Activated naive CD8-positive, alpha-beta T cell treated with anti-CD3 and anti-CD28 coated beads, Interleukin-2, amount 50 U/mL, for 24 hours (primary cell): ENCODE data around the gene SYNE2.
A peak's percentile ranks its signal among the peaks of the same experiment; 100 is the strongest.

Source experiments
- ATAC-seq: fragments of 150-1000 bp; cut with Tn5 transposase; one replicate; pipeline ENCODE4 v1.10.0; 2021
- DNase-seq: peaks from one replicate; pipeline ENCODE4 v3.0.0; 2021
- H3K27ac Mint-ChIP-seq: one replicate; pipeline ENCODE4 v1.8.0; 2021; ENCODE audit warnings: mild to moderate bottlenecking, mixed read lengths
- H3K27me3 Mint-ChIP-seq: one replicate; pipeline ENCODE4 v1.8.0; 2021; ENCODE audit warnings: mixed read lengths
- H3K36me3 Mint-ChIP-seq: one replicate; pipeline ENCODE4 v1.8.0; 2021; ENCODE audit warnings: low read depth, mixed read lengths
- H3K4me1 Mint-ChIP-seq: one replicate; pipeline ENCODE4 v1.8.0; 2021; ENCODE audit warnings: mixed read lengths
- H3K4me3 Mint-ChIP-seq: one replicate; pipeline ENCODE4 v1.8.0; 2021; ENCODE audit warnings: mild to moderate bottlenecking, moderate library complexity, mixed read lengths
- H3K9me3 Mint-ChIP-seq: one replicate; pipeline ENCODE4 v1.8.0; 2021; ENCODE audit warnings: mixed read lengths

The SYNE2 gene

GRCh38 chr14:64221391-64222003 is 368.7 kb downstream of the SYNE2 start:
- Mint-ChIP-seq H3K9me3 (no peaks in the 10 kb centered on the region), H3K27ac (peak overlapping the region; percentile 22), H3K4me1 (peaks cover 7% of the 10 kb centered on the region), H3K4me3 (no peak overlapping the region), H3K27me3 (no peaks in the 10 kb centered on the region), H3K36me3 (peaks cover 17% of the 10 kb centered on the region)
- ATAC-seq = no peak
- DNase-seq = no peak

DNA sequence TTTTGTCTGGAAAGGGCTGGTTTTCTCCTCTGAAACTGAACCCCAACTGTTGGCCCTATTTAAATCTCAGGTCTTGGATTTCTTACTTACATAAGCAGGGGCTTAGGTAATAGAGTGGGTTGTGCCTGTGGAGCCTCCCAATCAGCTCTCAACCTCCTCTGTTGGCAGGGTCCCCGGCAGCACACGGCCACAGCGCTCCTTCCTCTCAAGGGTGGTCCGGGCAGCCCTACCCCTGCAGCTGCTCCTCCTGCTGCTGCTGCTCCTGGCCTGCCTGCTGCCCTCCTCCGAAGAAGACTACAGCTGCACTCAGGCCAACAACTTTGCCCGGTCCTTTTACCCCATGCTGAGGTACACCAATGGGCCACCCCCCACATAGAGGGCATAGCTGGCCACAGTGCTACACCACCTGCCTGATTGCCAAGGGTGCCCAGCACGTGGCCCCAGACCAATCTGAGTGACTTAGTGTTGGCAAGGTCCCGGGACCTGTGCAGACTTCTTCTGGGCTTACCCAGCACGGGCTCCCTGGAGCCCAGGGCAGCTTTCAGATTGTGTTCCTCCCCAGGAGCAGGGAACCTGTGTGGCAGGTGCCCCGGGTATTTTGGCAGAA is 372.4 kb downstream of the SYNE2 start:
- Mint-ChIP-seq H3K4me1 (peaks cover 7% of the 10 kb centered on the region), H3K27me3 (no peaks in the 10 kb centered on the region), H3K9me3 (no peaks in the 10 kb centered on the region), H3K4me3 (no peak overlapping the region), H3K36me3 (peaks cover 10% of the 10 kb centered on the region), H3K27ac (no peak overlapping the region)
- DNase-seq (no peak), ATAC-seq (no peak)

DNA sequence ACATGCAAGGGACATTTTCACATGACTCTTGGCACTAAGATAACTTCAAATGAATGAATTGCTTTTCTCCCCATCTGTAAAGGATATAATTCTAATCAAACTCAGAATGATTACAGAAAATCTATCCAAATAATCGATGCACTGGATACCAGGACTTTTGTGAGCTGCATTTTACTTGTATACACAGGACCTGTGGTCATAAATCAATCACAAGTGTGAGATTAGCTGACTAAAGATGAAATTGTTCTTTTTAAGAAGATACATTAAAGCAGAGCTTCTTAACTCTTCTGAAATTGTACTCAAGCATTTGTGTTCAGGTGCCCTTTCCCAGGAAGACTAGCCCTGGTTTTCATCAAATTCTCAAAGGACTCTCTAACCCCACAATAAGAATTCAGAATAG is 375.1 kb downstream of the SYNE2 start:
- H3K36me3 Mint-ChIP-seq = peaks cover 10% of the 10 kb centered on the region
- ATAC-seq = no peak
- no peak overlapping the region for H3K27ac Mint-ChIP-seq
- no peak for DNase-seq
- H3K9me3 Mint-ChIP-seq = no peaks in the 10 kb centered on the region
- H3K27me3 Mint-ChIP-seq = no peaks in the 10 kb centered on the region
- H3K4me3 Mint-ChIP-seq = no peak overlapping the region
- H3K4me1 Mint-ChIP-seq = peaks cover 17% of the 10 kb centered on the region

DNA sequence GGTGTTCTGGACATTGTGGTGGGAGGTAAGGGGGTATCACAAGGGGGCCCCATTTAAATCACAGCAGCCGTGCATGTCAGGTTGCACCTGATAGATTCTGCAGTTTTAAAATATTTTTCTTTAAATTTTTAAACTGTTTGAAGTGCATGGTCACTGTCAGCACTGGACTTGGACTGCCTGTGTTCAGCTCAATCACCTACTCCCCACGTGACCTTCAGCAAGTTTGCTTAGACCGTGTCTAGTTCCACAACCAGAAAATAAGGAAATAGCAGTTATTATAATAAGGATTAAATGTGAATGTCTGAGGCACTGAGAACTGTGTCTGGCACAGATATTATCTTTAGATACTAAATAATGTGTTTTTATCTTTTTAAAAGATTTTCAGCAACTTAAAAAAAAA is 376.7 kb downstream of the SYNE2 start:
- Mint-ChIP-seq H3K4me1 (peaks cover 33% of the 10 kb centered on the region), H3K27ac (no peak overlapping the region), H3K4me3 (no peak overlapping the region), H3K9me3 (no peaks in the 10 kb centered on the region), H3K36me3 (peaks cover 12% of the 10 kb centered on the region), H3K27me3 (no peaks in the 10 kb centered on the region)
- no peak for DNase-seq
- no peak for ATAC-seq

DNA sequence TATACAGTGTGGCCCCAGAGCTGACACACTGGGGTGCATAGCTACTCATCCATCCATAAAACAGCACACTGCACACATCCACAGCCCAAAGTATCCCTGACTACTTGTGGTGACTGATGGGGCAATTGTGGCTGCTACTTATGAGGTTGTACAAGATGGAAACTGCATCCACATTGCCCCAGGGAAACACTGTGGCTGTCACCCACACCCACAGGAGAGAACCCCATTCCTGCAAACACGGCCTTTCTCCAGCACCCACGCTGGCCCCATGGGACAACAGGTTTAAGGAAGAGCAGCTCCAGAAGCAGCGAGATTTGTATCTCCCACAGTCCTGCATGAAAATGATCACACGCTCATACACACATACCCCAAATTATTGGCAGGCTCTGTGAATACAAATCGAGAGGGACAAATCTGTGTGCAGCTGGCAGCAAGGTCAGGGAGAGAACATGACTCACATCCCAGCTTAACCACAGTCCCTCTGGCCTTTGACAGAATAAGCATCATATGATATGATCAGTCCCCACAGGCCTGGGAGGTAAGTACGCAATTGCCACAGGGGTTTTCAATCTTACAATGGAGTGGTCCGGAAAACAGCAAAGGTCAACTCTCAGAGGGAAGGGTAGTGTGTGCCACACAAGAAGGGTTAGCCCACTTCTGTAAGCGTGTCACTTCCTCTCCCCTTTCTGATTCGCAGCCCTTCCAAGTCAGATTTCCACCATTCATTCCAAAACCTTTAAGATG is 379.5 kb downstream of the SYNE2 start:
- ATAC-seq (peak; percentile 94), DNase-seq (peak; percentile 55)
- H3K4me3 Mint-ChIP-seq = peak overlapping the region; percentile 42
- H3K27ac Mint-ChIP-seq = peak overlapping the region; percentile 84
- H3K9me3 Mint-ChIP-seq = no peaks in the 10 kb centered on the region
- H3K36me3 Mint-ChIP-seq = peaks cover 12% of the 10 kb centered on the region
- H3K4me1 Mint-ChIP-seq = peaks cover 41% of the 10 kb centered on the region
- no peaks in the 10 kb centered on the region for H3K27me3 Mint-ChIP-seq

DNA sequence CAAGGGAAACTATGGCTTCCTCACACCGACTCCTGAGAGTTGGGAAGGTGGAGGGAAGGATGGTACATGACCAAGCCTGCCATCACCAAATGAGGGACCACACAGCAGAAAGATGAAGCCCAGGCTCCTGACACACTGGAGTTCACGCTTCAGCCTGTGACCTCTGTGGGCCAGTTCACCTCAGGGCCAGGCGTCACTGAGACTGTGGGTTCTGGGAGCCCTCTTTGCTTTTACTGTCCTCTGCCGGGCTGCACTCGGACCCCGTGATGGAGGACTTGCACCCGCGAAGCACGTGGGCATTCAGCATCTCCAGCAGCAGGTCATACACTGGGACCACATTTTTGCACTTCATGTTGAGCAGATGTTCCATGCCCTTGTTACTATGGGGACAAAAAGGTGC is 380.1 kb downstream of the SYNE2 start:
- Mint-ChIP-seq H3K27ac (peak overlapping the region; percentile 84), H3K4me3 (peak overlapping the region; percentile 42), H3K9me3 (no peaks in the 10 kb centered on the region), H3K27me3 (no peaks in the 10 kb centered on the region), H3K4me1 (peaks cover 41% of the 10 kb centered on the region), H3K36me3 (peaks cover 10% of the 10 kb centered on the region)
- DNase-seq (no peak), ATAC-seq (peak; percentile 2)

DNA sequence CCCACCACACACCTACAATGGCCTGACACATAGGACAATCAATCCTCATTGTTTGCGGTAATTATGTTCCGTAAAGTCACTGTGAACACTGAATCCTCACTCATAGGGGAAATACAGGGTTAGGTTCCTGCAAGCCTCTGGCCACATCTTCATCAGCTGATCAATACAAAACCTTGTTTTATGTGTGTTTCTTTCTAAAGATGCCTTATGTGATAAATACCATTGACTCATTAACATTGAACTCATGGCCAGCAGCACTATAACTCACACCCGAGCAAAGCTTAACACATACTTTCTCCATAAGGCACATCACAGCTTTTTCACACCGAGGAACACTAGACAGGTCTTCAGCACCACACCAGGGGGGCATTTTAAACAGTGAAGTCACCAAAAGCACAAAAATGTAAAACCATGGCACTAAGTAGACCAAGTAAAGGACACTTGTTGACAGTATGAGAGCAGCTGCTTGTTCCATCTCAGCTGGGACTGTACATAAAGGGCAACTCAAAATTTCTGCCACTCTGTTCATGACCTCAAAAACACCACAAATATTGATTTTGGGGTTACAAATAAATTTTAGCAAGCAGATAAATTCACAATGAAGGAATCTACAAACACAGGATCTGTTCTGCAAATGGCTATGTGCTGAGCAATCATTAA is 380.9 kb downstream of the SYNE2 start:
- Mint-ChIP-seq H3K9me3 (no peaks in the 10 kb centered on the region), H3K4me3 (no peak overlapping the region), H3K27ac (peak overlapping the region; percentile 84), H3K4me1 (peaks cover 41% of the 10 kb centered on the region), H3K36me3 (peaks cover 9% of the 10 kb centered on the region), H3K27me3 (no peaks in the 10 kb centered on the region)
- DNase-seq (no peak), ATAC-seq (no peak)

DNA sequence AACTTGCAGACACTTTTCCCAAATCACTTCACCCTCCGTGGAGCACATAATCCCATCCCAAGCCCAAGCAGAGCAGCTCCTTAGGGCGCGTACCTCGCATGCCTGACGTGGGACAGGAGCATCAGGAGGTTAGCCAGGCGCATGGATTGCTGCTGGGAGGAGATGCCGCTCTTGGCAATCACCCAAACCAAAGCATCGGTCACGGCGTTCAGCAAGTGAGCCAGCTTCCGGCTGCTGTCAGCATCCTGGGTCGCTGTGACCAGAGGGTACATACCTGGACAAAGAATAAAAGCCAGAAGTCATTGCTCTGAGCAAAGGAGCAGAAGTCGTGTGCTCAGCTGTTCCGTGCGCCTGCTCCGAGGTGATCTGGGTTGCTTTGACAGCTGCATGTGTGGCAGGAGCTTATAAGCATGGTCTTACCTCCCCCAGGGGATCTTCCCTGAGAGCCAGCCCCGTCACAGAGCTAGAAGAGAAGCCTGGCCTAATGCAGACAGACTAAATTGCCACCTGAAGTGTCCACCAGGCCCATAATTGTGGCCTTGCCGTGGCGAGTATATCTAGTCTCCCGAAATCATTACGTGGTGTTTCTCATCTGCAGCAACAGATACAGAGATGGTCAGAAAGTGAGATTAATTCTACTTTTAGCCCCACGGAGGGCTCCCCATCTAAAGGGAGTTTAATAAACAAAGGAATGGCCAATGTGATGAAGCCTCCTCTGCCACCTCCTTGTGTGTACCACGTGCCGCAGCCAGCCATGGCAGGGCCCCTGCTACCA is 382.3 kb downstream of the SYNE2 start:
- Mint-ChIP-seq H3K9me3 (no peaks in the 10 kb centered on the region), H3K4me1 (peaks cover 43% of the 10 kb centered on the region), H3K4me3 (no peak overlapping the region), H3K27ac (no peak overlapping the region), H3K36me3 (peaks cover 9% of the 10 kb centered on the region), H3K27me3 (no peaks in the 10 kb centered on the region)
- no peak for ATAC-seq
- DNase-seq = no peak

DNA sequence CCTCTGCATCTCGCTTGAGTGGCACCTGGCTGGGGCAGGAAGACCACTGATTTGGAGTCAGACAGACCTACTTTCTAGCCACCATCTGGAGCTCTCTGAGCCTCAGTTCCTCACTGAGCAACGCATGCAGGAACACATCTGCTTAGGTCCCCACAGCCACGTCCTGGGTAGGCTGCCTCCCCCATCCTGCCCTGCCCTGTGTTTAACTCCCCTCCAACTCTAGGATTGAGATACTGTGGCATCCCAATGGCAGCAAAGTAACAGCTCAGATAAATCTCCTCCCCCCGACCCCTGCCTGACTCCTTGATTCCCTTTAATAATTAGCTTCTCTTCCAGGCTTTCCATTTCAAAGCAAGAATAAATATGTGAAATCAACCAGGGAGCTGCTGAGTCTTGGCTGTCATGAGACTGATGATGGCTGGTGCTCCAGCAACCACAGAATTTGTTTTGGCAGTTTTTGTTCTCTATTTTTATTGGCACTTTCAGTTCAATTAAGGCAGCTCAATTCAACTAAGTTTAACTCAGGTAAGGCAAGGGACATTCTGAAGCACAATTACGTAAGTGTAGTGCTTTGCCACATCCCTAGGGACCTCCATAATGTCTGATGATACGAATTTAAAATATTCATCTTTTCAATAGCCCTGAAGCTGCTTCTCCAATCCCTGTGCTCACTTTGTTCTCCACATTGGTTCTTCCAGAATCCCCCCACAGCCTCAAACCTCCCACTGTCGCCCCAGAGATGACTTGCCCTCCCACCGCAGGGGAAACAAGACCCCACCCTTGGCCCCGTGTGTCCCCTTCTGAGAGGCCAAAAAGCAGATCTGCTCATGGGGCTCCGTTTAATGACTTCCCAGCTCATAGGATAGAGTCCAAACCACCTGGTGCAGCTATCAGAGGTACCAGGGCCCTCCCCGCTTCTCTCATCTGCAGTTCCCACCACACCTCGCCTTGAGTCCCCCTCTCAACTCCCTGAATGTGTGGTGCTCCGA is 383.1 kb downstream of the SYNE2 start:
- Mint-ChIP-seq H3K36me3 (peaks cover 6% of the 10 kb centered on the region), H3K27ac (peak overlapping the region; percentile 7), H3K27me3 (no peaks in the 10 kb centered on the region), H3K9me3 (no peaks in the 10 kb centered on the region), H3K4me3 (no peak overlapping the region), H3K4me1 (peaks cover 43% of the 10 kb centered on the region)
- no peak for ATAC-seq
- no peak for DNase-seq

GRCh38 chr14:64238049-64238448 is 385.2 kb downstream of the SYNE2 start:
- Mint-ChIP-seq H3K9me3 (no peaks in the 10 kb centered on the region), H3K4me1 (peaks cover 24% of the 10 kb centered on the region), H3K27ac (no peak overlapping the region), H3K36me3 (peaks cover 5% of the 10 kb centered on the region), H3K4me3 (no peak overlapping the region), H3K27me3 (peaks cover 12% of the 10 kb centered on the region)
- no peak for DNase-seq
- no peak for ATAC-seq

GRCh38 chr14:64238631-64239030 is 385.8 kb downstream of the SYNE2 start:
- Mint-ChIP-seq H3K4me3 (no peak overlapping the region), H3K36me3 (peaks cover 5% of the 10 kb centered on the region), H3K4me1 (peaks cover 19% of the 10 kb centered on the region), H3K9me3 (no peaks in the 10 kb centered on the region), H3K27me3 (peaks cover 13% of the 10 kb centered on the region), H3K27ac (no peak overlapping the region)
- ATAC-seq = no peak
- no peak for DNase-seq

DNA sequence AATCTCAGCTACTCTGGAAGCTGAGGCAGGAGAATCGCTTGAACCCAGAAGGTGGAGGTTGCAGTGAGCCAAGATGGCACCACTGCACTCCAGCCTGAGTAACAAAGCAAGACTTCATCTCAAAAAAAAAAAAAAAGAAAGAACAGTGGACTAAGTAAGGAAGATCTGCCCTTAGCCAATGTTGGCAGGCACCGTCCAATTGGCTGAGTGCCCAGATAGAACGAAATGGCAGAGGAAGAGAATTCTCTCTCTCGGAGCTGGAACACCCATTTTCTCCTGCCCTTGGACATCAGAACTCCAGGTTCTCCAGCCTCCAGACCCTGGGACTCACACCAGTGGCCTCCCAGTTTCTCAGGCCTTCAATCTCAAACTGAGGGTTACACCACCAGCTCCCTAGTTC is 391.5 kb downstream of the SYNE2 start:
- H3K36me3 Mint-ChIP-seq = peaks cover 2% of the 10 kb centered on the region
- H3K27ac Mint-ChIP-seq = no peak overlapping the region
- H3K9me3 Mint-ChIP-seq = no peaks in the 10 kb centered on the region
- ATAC-seq (no peak), DNase-seq (no peak)
- H3K27me3 Mint-ChIP-seq = peaks cover 20% of the 10 kb centered on the region
- no peaks in the 10 kb centered on the region for H3K4me1 Mint-ChIP-seq
- H3K4me3 Mint-ChIP-seq = no peak overlapping the region

GRCh38 chr14:64245491-64245890 is 392.7 kb downstream of the SYNE2 start:
- ATAC-seq (no peak), DNase-seq (no peak)
- H3K27ac Mint-ChIP-seq = no peak overlapping the region
- H3K36me3 Mint-ChIP-seq = peaks cover 2% of the 10 kb centered on the region
- no peaks in the 10 kb centered on the region for H3K9me3 Mint-ChIP-seq
- H3K4me3 Mint-ChIP-seq = no peak overlapping the region
- no peaks in the 10 kb centered on the region for H3K4me1 Mint-ChIP-seq
- peaks cover 24% of the 10 kb centered on the region for H3K27me3 Mint-ChIP-seq
